H1 (cell line): ENCODE results near the gene MEI1. TPM values are rescaled to one million over a fixed set of nuclear protein-coding genes. Genes with fewer than 3 reads are reported as not detected.

Source experiments
- CHD2 ChIP-seq: IDR thresholded peaks from 2 replicates; pipeline ENCODE4 v1.6.1; 2012; ENCODE audit warnings: low read length, improper control_type of control experiment
- CTBP2 ChIP-seq: IDR thresholded peaks from 2 replicates; pipeline ENCODE4 v1.7.0; 2011; ENCODE audit warnings: borderline replicate concordance, mild to moderate bottlenecking, moderate library complexity, mixed read lengths, low read length; ENCODE audit not compliant: insufficient read depth, insufficient read length
- JUND ChIP-seq: IDR thresholded peaks from 2 replicates; pipeline ENCODE4 v1.6.1; 2011; ENCODE audit warnings: mild to moderate bottlenecking, improper control_type of control experiment, low read length
- KDM4A ChIP-seq: IDR thresholded peaks from one replicate; pipeline ENCODE4 v1.7.1; 2012; ENCODE audit warnings: low read depth, mild to moderate bottlenecking, moderate library complexity, low read length, inconsistent platforms; ENCODE audit not compliant: severe bottlenecking
- RNF2 ChIP-seq: fragments of 200-900, 300-1000 bp; sonication (generic); IDR thresholded peaks from 2 replicates; pipeline ENCODE4 v1.7.1; 2016; ENCODE audit warnings: borderline replicate concordance, low read depth, mild to moderate bottlenecking, antibody characterized with exemption, low read length; ENCODE audit not compliant: poor library complexity, severe bottlenecking; ENCODE audit errors: missing control alignments
- SAP30 ChIP-seq: fragments of 300-600 bp; sonication (generic); IDR thresholded peaks from 2 replicates; pipeline ENCODE4 v1.7.1; 2012; ENCODE audit warnings: low read length, moderate library complexity, mild to moderate bottlenecking, inconsistent platforms; ENCODE audit not compliant: insufficient read depth, insufficient replicate concordance
- TEAD4 ChIP-seq: IDR thresholded peaks from 2 replicates; pipeline ENCODE4 v1.6.1; 2012; ENCODE audit warnings: low read depth, low read length, inconsistent platforms, mixed read lengths
- polyA plus RNA-seq, 7 experiments: library from polyadenylated mRNA; depleted of rRNA in 3 of 7; stranded (reverse) in 5 of 7; unstranded in 2 of 7; fragments of >200 nt in 5 of 7; fragments of 200-250 nt in 2 of 7; gene quantifications; 1 replicate in 5 of 7; 2 replicates in 1 of 7; 4 replicates in 1 of 7; pipeline versions ENCODE4 v1.2.1 to v1.2.3, GENCODE V29; 2011 to 2013; ENCODE audit warnings: missing spikeins in 2 of 7, mixed read lengths in 2 of 7
- total RNA-seq: library from RNA; stranded (reverse); fragmentation: NEBNext Ultra II Directional; extraction: Animal tissue kit (Norgen Biotek cat#: 25700); gene quantifications from 2 replicates; pipeline ENCODE4 v1.2.1, GENCODE V29; 2021
- TF ChIP-seq, protein P1 (sequence below): IDR thresholded peaks from 2 replicates; pipeline ENCODE4 v1.6.1; 2011; ENCODE audit warnings: low read length, improper control_type of control experiment
- TF ChIP-seq, protein P2 (sequence below): IDR thresholded peaks from 2 replicates; pipeline ENCODE4 v1.6.1; 2012; ENCODE audit warnings: inconsistent platforms

MEI1 gene
- total and polyA plus RNA-seq, 2 of the 8 experiments (the other 6 are each of a cell fraction or from before 2014, with no cell fraction given) = 0.27 to 0.54 TPM

DNA sequence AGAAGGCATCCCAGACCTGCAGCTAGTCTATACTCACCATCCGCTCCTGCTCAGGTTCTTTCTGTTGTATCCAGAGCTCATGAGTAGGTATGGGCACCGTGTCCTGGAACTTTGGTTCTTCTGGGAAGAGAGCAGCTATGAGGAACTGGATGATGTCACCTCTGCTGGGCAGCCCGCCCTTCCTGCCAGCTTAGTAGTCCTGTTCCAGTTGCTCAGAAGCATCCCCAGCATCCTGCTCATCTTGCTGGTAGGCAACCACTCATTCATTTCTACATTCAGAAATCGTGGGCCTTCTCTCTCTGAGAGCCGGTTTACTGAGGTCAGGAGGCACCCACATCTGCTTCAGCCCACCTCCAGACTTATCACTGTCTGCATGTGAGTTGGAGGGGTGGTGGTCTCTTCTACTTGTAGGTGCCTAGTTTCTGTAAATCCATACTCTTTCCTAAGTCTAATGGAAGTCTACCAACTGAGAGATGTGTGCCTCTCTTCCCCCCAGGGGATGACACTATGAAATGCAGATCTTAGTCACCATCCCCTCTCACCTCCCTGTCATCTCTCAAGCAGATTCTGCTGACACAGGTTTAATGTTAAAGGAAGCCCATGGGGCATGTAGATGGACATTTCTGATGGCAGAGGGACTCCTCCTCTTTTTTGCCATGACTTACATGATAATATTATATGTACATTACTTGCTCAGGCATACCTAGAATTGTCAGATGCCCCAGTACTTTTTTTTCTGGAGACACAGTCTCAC lies 71.6 kb downstream of the MEI1 start (continued):
- TF ChIP-seq, protein P1, sequence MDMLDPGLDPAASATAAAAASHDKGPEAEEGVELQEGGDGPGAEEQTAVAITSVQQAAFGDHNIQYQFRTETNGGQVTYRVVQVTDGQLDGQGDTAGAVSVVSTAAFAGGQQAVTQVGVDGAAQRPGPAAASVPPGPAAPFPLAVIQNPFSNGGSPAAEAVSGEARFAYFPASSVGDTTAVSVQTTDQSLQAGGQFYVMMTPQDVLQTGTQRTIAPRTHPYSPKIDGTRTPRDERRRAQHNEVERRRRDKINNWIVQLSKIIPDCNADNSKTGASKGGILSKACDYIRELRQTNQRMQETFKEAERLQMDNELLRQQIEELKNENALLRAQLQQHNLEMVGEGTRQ = no peak
- TF ChIP-seq, protein P2, sequence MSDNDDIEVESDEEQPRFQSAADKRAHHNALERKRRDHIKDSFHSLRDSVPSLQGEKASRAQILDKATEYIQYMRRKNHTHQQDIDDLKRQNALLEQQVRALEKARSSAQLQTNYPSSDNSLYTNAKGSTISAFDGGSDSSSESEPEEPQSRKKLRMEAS = no peak
- TF ChIP-seq RNF2 (no peak), JUND (no peak), TEAD4 (no peak), CHD2 (no peak), CTBP2 (no peak), SAP30 (no peak), KDM4A (no peak)
- TF ChIP-seq, all 59 proteins: peak for 0
